Fibroblast of lung (primary cell): ENCODE measurements around the gene TNFRSF18. TPM values are rescaled to one million over a fixed set of nuclear protein-coding genes. Genes with fewer than 3 reads are reported as not detected.
"Not testable (repeated sequence)": the region's sequence is repeated elsewhere in the genome, so short reads cannot be mapped to it uniquely, and the experiment has no call there.

ENCODE experiments used
- DNase-seq, 2 donors: peaks; one replicate each; pipeline versions ENCODE4 v3.0.0 to v3.0.0-alpha.2; 2010; ENCODE audit warnings: low read depth in 2 of 2
- H2AFZ ChIP-seq: 2 replicates; pipeline ENCODE4 v1.5.1; 2012; ENCODE audit warnings: low read length, control low read depth, inconsistent platforms
- H3K27ac ChIP-seq: 2 replicates; pipeline ENCODE4 v1.5.1; 2011; ENCODE audit warnings: low read length, control low read depth; ENCODE audit not compliant: insufficient read depth
- H3K27me3 ChIP-seq: 2 replicates; pipeline ENCODE4 v1.5.1; 2011; ENCODE audit warnings: mild to moderate bottlenecking, low read length; ENCODE audit not compliant: control insufficient read depth, insufficient read depth
- H3K36me3 ChIP-seq: 2 replicates; pipeline ENCODE4 v1.5.1; 2011; ENCODE audit warnings: low read length; ENCODE audit not compliant: control insufficient read depth, insufficient read depth
- H3K4me1 ChIP-seq: 2 replicates; pipeline ENCODE4 v1.5.1; 2011; ENCODE audit warnings: low read length; ENCODE audit not compliant: control insufficient read depth, insufficient read depth; ENCODE audit errors: extremely low read depth
- H3K4me2 ChIP-seq: 2 replicates; pipeline ENCODE4 v1.5.1; 2011; ENCODE audit warnings: low read length, control low read depth; ENCODE audit not compliant: insufficient read depth; ENCODE audit errors: extremely low read depth
- H3K4me3 ChIP-seq, 4 experiments: fragments of 200-600 bp in 1 of 4; sonication (generic) in 1 of 4; replicated peaks in 1 of 4; 2 replicates each; pipeline ENCODE4 v1.5.1; 2011 to 2016; ENCODE audit warnings: low read length in 4 of 4, low read depth in 3 of 4, mild to moderate bottlenecking in 3 of 4, control low read depth in 2 of 4, inconsistent platforms in 1 of 4, mixed read lengths in 1 of 4; ENCODE audit not compliant: insufficient read depth in 1 of 4; ENCODE audit errors: control extremely low read depth in 1 of 4
- H3K79me2 ChIP-seq: 2 replicates; pipeline ENCODE4 v1.5.1; 2012; ENCODE audit warnings: mild to moderate bottlenecking, low read length, inconsistent platforms; ENCODE audit not compliant: control insufficient read depth, insufficient read depth
- H3K9ac ChIP-seq: 2 replicates; pipeline ENCODE4 v1.5.1; 2011; ENCODE audit warnings: mild to moderate bottlenecking, low read length, control low read depth; ENCODE audit not compliant: insufficient read depth
- H3K9me3 ChIP-seq: 2 replicates; pipeline ENCODE4 v1.5.1; 2012; ENCODE audit warnings: low read depth, low read length; ENCODE audit not compliant: control insufficient read depth, insufficient read depth
- H4K20me1 ChIP-seq: 2 replicates; pipeline ENCODE4 v1.5.1; 2011; ENCODE audit warnings: low read length; ENCODE audit not compliant: control insufficient read depth, insufficient read depth; ENCODE audit errors: extremely low read depth
- EZH2 ChIP-seq: IDR thresholded peaks from 2 replicates; pipeline ENCODE4 v1.5.1; 2012; ENCODE audit warnings: low read length, control low read depth, mild to moderate bottlenecking; ENCODE audit errors: missing control alignments
- polyA plus RNA-seq, 2 donors: library from polyadenylated mRNA; depleted of rRNA in 1 of 2; stranded (reverse) in 1 of 2; unstranded in 1 of 2; fragments of >200 nt; gene quantifications; 2 replicates each; pipeline ENCODE4 v1.2.1, GENCODE V29; 2011 to 2012; ENCODE audit warnings: missing spikeins in 1 of 2
- total RNA-seq: library from RNA; depleted of rRNA; stranded (reverse); fragments of >200 nt; gene quantifications from 2 replicates; pipeline ENCODE4 v1.2.1, GENCODE V29; 2014
- TF ChIP-seq, protein P1 (sequence below), 2 donors: IDR thresholded peaks in 1 of 2; conservative IDR thresholded peaks in 1 of 2; 1 replicate in 1 of 2; 2 replicates in 1 of 2; pipeline ENCODE4 v1.5.1; 2011 to 2012; ENCODE audit warnings: low read length in 2 of 2, control low read depth in 1 of 2, inconsistent platforms in 1 of 2, low read depth in 1 of 2, mild to moderate bottlenecking in 1 of 2

Gene TNFRSF18
- total and polyA plus RNA-seq, 2 donors (not counting 1 experiment from before 2014, with no cell fraction given) = 1.3 TPM; not detected in 1

DNA sequence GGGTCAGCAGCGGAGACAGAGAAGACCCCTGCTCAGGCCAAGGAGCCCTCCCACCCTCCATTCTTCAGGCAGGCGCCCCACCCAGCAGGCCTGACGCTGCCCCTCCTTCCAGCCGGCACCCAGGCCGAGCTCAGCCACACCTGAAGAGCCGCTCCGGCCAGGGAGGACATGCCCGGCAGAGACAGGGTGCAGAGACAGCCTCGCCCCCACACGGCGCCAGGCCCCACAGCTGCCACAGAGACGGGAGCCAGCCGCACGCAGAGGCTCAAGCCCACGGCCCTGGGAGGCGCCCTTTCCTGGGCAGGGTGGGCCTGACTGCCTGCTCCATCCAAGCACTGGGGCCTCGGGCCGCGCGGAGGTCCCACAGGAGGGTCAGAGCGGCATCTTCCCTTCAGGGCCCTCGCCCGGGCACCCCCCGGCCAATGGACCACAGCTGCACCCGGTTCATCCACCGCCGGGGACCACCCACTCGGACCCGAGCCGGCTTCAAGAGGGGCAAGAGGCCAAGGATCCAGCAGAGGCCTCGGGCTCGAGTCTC lies 27.5 kb downstream of the TNFRSF18 start:
- H4K20me1 ChIP-seq = no peaks in the 10 kb centered on the region
- no peak overlapping the region for H3K27ac ChIP-seq
- H3K79me2 ChIP-seq = no peaks in the 10 kb centered on the region
- H3K9me3 ChIP-seq = no peaks in the 10 kb centered on the region
- H3K4me2 ChIP-seq = no peak overlapping the region
- no peak overlapping the region for H2AFZ ChIP-seq
- H3K9ac ChIP-seq = no peak overlapping the region
- DNase-seq = no peak
- H3K36me3 ChIP-seq = no peaks in the 10 kb centered on the region
- no peaks in the 10 kb centered on the region for H3K4me1 ChIP-seq
- peaks cover 16% of the 10 kb centered on the region for H3K27me3 ChIP-seq
- H3K4me3 ChIP-seq = no peak overlapping the region
- TF ChIP-seq EZH2 = no peak
- TF ChIP-seq, protein P1, sequence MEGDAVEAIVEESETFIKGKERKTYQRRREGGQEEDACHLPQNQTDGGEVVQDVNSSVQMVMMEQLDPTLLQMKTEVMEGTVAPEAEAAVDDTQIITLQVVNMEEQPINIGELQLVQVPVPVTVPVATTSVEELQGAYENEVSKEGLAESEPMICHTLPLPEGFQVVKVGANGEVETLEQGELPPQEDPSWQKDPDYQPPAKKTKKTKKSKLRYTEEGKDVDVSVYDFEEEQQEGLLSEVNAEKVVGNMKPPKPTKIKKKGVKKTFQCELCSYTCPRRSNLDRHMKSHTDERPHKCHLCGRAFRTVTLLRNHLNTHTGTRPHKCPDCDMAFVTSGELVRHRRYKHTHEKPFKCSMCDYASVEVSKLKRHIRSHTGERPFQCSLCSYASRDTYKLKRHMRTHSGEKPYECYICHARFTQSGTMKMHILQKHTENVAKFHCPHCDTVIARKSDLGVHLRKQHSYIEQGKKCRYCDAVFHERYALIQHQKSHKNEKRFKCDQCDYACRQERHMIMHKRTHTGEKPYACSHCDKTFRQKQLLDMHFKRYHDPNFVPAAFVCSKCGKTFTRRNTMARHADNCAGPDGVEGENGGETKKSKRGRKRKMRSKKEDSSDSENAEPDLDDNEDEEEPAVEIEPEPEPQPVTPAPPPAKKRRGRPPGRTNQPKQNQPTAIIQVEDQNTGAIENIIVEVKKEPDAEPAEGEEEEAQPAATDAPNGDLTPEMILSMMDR (conservative IDR thresholded peaks at IDR 0.05 in 1 of 2, IDR thresholded peaks at IDR 0.05 in 1 of 2; ENCODE audit: low read depth in 1 of 2, low read length in 2 of 2) = no peak

DNA sequence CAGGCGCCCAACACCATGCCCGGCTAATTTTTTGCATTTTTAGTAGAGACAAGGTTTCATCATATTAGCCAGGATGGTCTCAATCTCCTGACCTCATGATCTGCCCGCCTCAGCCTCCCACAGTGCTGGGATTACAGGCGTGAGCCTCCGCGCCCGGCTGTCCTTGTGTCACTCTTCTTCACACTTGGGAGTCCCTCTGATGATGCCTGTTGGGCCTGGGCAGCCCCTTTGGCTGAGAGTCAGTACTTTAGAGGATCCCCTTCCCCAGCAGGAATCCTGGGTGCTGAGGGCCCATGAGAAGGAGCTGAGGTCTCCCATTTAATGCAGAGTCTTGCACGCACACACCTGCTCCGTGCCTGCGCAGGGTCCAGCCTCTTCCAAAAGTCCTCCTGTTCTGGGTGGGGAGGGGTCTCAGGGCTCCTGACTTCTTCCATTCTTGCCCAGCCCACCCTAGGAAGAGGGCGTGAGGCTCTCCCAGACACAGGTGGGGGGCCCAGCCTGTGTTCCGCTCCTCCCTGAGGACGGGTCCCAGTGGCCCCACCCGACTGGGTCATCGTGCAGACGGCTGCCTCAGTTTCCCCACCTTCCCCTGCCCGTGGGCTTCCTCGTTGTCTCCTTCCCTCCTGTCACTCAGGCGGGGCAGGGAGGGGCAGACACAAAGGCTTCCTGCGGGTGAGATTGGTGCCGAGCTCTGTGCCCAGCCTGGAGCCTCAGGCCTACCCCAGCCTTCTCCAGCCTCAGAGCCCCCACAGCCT lies 28.8 kb downstream of the TNFRSF18 start:
- no peak overlapping the region for H2AFZ ChIP-seq

DNA sequence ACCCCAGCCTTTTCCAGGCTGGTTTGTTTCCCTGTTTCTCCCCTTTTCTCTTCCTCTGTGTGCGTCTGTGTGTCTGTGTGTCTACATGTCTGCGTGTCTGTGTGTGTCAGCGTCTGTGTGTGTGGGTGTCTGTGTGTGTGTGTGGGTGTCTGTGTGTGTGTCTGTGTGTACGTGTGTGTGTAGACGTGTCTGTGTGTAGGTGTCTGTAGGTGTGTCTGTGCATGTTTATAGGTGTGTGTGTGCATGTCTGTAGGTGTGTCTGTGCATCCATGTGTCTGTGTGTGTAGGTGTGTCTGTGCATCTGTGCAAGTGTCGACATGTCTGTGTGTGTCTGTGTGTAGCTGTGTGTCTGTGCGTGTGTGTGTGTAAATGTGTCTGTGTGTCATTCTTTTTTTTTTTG lies 29.5 kb downstream of the TNFRSF18 start:
- no peak for DNase-seq
- Histone ChIP-seq H3K4me3 (no peak overlapping the region), H4K20me1 (no peaks in the 10 kb centered on the region), H3K27ac (no peak overlapping the region), H3K9ac (no peak overlapping the region), H3K27me3 (peaks cover 26% of the 10 kb centered on the region), H3K4me1 (no peaks in the 10 kb centered on the region), H3K4me2 (no peak overlapping the region), H3K36me3 (no peaks in the 10 kb centered on the region), H3K79me2 (no peaks in the 10 kb centered on the region), H2AFZ (no peak overlapping the region), H3K9me3 (no peaks in the 10 kb centered on the region)
- TF ChIP-seq, protein P1 (conservative IDR thresholded peaks at IDR 0.05 in 1 of 2, IDR thresholded peaks at IDR 0.05 in 1 of 2; ENCODE audit: low read depth in 1 of 2, low read length in 2 of 2) = no peak
- TF ChIP-seq EZH2 = no peak

More for the DNA sequence above, 28.8 kb downstream of the TNFRSF18 start:
- no peaks in the 10 kb centered on the region for H3K36me3 ChIP-seq
- H3K9ac ChIP-seq = no peak overlapping the region
- H3K4me2 ChIP-seq = no peak overlapping the region
- H4K20me1 ChIP-seq = no peaks in the 10 kb centered on the region
- H3K27ac ChIP-seq = no peak overlapping the region
- H3K9me3 ChIP-seq = no peaks in the 10 kb centered on the region
- peaks cover 26% of the 10 kb centered on the region for H3K27me3 ChIP-seq
- H3K4me3 ChIP-seq = no peak overlapping the region
- no peak for DNase-seq
- H3K79me2 ChIP-seq = no peaks in the 10 kb centered on the region
- TF ChIP-seq, protein P1 (conservative IDR thresholded peaks at IDR 0.05 in 1 of 2, IDR thresholded peaks at IDR 0.05 in 1 of 2; ENCODE audit: low read depth in 1 of 2, low read length in 2 of 2) = no peak
- TF ChIP-seq EZH2 = no peak
- no peaks in the 10 kb centered on the region for H3K4me1 ChIP-seq

DNA sequence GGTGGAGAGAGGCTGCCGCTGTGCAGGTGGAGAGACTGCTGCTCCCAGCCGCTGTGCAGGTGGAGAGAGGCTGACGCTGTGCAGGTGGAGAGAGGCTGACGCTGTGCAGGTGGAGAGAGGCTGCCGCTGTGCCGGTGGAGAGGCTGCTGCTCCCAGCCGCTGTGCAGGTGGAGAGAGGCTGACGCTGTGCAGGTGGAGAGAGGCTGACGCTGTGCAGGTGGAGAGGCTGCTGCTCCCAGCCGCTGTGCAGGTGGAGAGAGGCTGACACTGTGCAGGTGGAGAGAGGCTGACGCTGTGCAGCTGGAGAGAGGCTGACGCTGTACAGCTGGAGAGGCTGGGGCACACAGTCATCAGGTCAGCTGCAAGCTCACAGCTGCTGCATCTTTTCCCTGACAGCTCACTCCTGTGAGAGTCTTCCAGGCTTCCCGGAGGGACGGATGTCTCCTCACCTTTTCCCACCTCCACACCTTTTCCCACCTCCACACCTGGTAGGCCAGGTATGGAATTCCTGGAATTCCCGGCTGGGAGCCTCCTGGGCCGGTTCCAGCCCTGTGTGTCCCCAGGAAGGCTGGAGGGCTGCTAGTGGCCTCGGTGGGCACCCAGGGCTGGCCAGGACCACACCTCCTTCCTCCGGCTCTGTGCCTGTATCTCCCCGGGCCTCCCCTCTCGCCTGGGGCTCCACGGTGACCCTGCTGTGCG lies 30.2 kb downstream of the TNFRSF18 start:
- H3K36me3 ChIP-seq, H3K4me2 ChIP-seq, H3K9me3 ChIP-seq, H3K4me1 ChIP-seq, DNase-seq, H2AFZ ChIP-seq, H4K20me1 ChIP-seq, H3K27ac ChIP-seq, H3K79me2 ChIP-seq, H3K4me3 ChIP-seq, H3K9ac ChIP-seq: not testable (repeated sequence)
- H3K27me3 ChIP-seq = peaks cover 26% of the 10 kb centered on the region
